GM23338 (cell line): ENCODE data around the gene CD63. TPM values are rescaled to one million over a fixed set of nuclear protein-coding genes. Genes with fewer than 3 reads are reported as not detected.

Experiments
- ATAC-seq: fragments of 200-7000 bp; cut with Tn5 transposase; 3 replicates; pipeline ENCODE4 v1.9.1; 2020
- DNase-seq: peaks from one replicate; pipeline ENCODE4 v3.0.0-alpha.2; 2015; ENCODE audit warnings: low spot score
- H2AFZ ChIP-seq: fragments of 200-600 bp; sonication (generic); 2 replicates; pipeline ENCODE4 v1.8.0; 2016; ENCODE audit warnings: antibody characterized with exemption, mild to moderate bottlenecking, moderate library complexity
- H3F3A ChIP-seq: fragments of 200-600 bp; sonication (generic); replicated peaks from 2 replicates; pipeline ENCODE4 v1.8.0; 2017; ENCODE audit warnings: antibody characterized with exemption, mixed run types, low read depth
- H3K27ac ChIP-seq: fragments of 200-600 bp; sonication (generic); 2 replicates; pipeline ENCODE4 v1.6.1; 2016; ENCODE audit warnings: low read depth
- H3K27me3 ChIP-seq: fragments of 200-600 bp; sonication (generic); 2 replicates; pipeline ENCODE4 v1.8.0; 2016; ENCODE audit warnings: mild to moderate bottlenecking, mixed run types, moderate library complexity; ENCODE audit not compliant: insufficient read depth
- H3K36me3 ChIP-seq: fragments of 200-600 bp; sonication (generic); 2 replicates; pipeline ENCODE4 v1.8.0; 2016; ENCODE audit warnings: mild to moderate bottlenecking; ENCODE audit not compliant: insufficient read depth
- H3K4me1 ChIP-seq: fragments of 200-600 bp; sonication (generic); 2 replicates; pipeline ENCODE4 v1.8.0; 2016; ENCODE audit warnings: mild to moderate bottlenecking, moderate library complexity; ENCODE audit not compliant: insufficient read depth
- H3K4me2 ChIP-seq: fragments of 200-600 bp; sonication (generic); 2 replicates; pipeline ENCODE4 v1.7.1; 2017; ENCODE audit warnings: mixed run types
- H3K4me3 ChIP-seq: fragments of 200-600 bp; sonication (generic); 2 replicates; pipeline ENCODE4 v1.6.1; 2016; ENCODE audit warnings: mixed run types
- H3K79me2 ChIP-seq: fragments of 200-600 bp; sonication (generic); replicated peaks from 2 replicates; pipeline ENCODE4 v1.8.0; 2017; ENCODE audit warnings: mild to moderate bottlenecking; ENCODE audit not compliant: insufficient read depth
- H3K9me2 ChIP-seq: fragments of 200-600 bp; sonication (generic); 2 replicates; pipeline ENCODE4 v1.8.0; 2017; ENCODE audit not compliant: insufficient read depth
- H4K20me1 ChIP-seq: fragments of 200-600 bp; sonication (generic); replicated peaks from 2 replicates; pipeline ENCODE4 v1.8.0; 2017; ENCODE audit warnings: mild to moderate bottlenecking; ENCODE audit not compliant: insufficient read depth
- H3K27ac Mint-ChIP-seq: 2 replicates; pipeline ENCODE4 v1.8.0; 2020; ENCODE audit warnings: inconsistent platforms, mild to moderate bottlenecking, moderate library complexity, mixed read lengths
- H3K27me3 Mint-ChIP-seq: 3 replicates; pipeline ENCODE4 v1.8.0; 2022; ENCODE audit warnings: low read depth, mild to moderate bottlenecking, moderate library complexity, mixed read lengths, inconsistent platforms; ENCODE audit not compliant: insufficient read depth, poor library complexity
- H3K36me3 Mint-ChIP-seq: 3 replicates; pipeline ENCODE4 v1.8.0; 2021; ENCODE audit warnings: low read depth, mild to moderate bottlenecking, inconsistent platforms, moderate library complexity, mixed read lengths
- H3K4me1 Mint-ChIP-seq: 3 replicates; pipeline ENCODE4 v1.8.0; 2020; ENCODE audit warnings: mild to moderate bottlenecking, inconsistent platforms, mixed read lengths
- H3K4me3 Mint-ChIP-seq: 3 replicates; pipeline ENCODE4 v1.8.0; 2021; ENCODE audit warnings: moderate library complexity, mild to moderate bottlenecking, inconsistent platforms, mixed read lengths
- H3K9me3 Mint-ChIP-seq: 3 replicates; pipeline ENCODE4 v1.8.0; 2020; ENCODE audit warnings: moderate library complexity, mild to moderate bottlenecking, inconsistent platforms, mixed read lengths
- CREB1 ChIP-seq: fragments of 250-450 bp; sonication (Bioruptor Pico); IDR thresholded peaks from 2 replicates; pipeline ENCODE4 v1.5.0; 2020; ENCODE audit warnings: low read depth, mild to moderate bottlenecking, moderate library complexity
- CTCF ChIP-seq, 2 experiments: fragments of 200-600 bp in 1 of 2; sonication (generic) in 1 of 2; conservative IDR thresholded peaks; 2 replicates each; pipeline versions ENCODE4 v1.5.1 to v1.6.1; 2016 to 2017; ENCODE audit warnings: antibody characterized with exemption in 2 of 2, low read depth in 2 of 2, mild to moderate bottlenecking in 2 of 2, moderate library complexity in 1 of 2
- EZH2 ChIP-seq: fragments of 200-600 bp; sonication (generic); IDR thresholded peaks from one replicate; pipeline ENCODE4 v1.8.0; 2017; ENCODE audit warnings: antibody characterized with exemption, mild to moderate bottlenecking, low read depth; ENCODE audit not compliant: unreplicated experiment
- POLR2AphosphoS5 ChIP-seq: IDR thresholded peaks from 2 replicates; pipeline ENCODE4 v1.6.1; 2016; ENCODE audit warnings: antibody characterized with exemption, low read depth
- STAT1 ChIP-seq: IDR thresholded peaks from one replicate; pipeline ENCODE4 v1.6.1; 2016; ENCODE audit warnings: antibody characterized with exemption; ENCODE audit not compliant: unreplicated experiment
- ZNF114 ChIP-seq: fragments of 250-450 bp; sonication (Bioruptor Pico); IDR thresholded peaks from 2 replicates; pipeline ENCODE4 v1.5.0; 2020; ENCODE audit warnings: mild to moderate bottlenecking, moderate library complexity
- ZNF331 ChIP-seq: fragments of 250-450 bp; sonication (Bioruptor Pico); IDR thresholded peaks from 2 replicates; pipeline ENCODE4 v1.5.0; 2020; ENCODE audit warnings: low read depth, mild to moderate bottlenecking, moderate library complexity
- polyA plus RNA-seq: library from polyadenylated mRNA; unstranded; fragments of >200 nt; fragmentation: Nextera tagmentation; extraction: Ambion mirVana; gene quantifications from 2 replicates; pipeline ENCODE4 v1.2.1, GENCODE V29; 2016
- total RNA-seq: library from RNA; depleted of rRNA; stranded (reverse); fragments of >200 nt; shearing (Covaris generic); gene quantifications from 2 replicates; pipeline ENCODE4 v1.2.3, GENCODE V29; 2014
- TF ChIP-seq, protein P1 (sequence below): IDR thresholded peaks from one replicate; pipeline ENCODE4 v1.6.1; 2018; ENCODE audit warnings: antibody characterized with exemption; ENCODE audit not compliant: unreplicated experiment
- TF ChIP-seq, protein P2 (sequence below): IDR thresholded peaks from 2 replicates; pipeline ENCODE4 v1.6.1; 2016; ENCODE audit warnings: antibody characterized with exemption
- TF ChIP-seq, protein P3 (sequence below): fragments of 250-450 bp; sonication (Bioruptor Pico); IDR thresholded peaks from 2 replicates; pipeline ENCODE4 v1.5.0; 2020; ENCODE audit warnings: mild to moderate bottlenecking, moderate library complexity

Gene CD63
- total and polyA plus RNA-seq, 2 experiments from 2014 or later: 294 to 685 TPM

DNA sequence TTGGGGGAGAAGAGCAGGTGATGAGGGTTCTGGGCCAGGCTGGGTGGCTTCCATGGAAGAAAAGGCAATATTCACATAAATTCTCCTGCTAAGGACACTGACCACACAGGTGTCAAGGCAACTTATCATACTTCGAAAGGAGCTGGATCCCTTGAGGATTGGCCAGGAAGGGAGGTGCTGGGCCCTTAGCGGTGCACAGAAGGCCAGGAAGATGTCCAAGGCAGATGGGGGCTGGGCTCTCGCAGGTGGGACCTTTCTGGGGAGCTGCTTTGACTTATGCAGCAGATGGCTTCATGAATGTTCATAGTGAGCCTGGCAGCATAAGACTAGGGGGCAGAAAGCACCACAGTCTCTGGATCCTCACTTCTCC is 3.9 kb downstream of the CD63 start:
- no peak overlapping the region for H2AFZ ChIP-seq
- no peak overlapping the region; the same call in 2 of the 3 replicates for H3K4me3 Mint-ChIP-seq
- peaks cover 41% of the 10 kb centered on the region for H3K36me3 Mint-ChIP-seq
- peaks cover 17% of the 10 kb centered on the region; the same call in 1 of the 2 replicates for H3F3A ChIP-seq
- no peaks in the 10 kb centered on the region for H3K9me2 ChIP-seq
- peaks cover 12% of the 10 kb centered on the region for H3K27me3 Mint-ChIP-seq
- H3K36me3 ChIP-seq: peaks cover 8% of the 10 kb centered on the region; the same call in 1 of the 2 replicates
- H3K27me3 ChIP-seq: no peaks in the 10 kb centered on the region
- 0 out of 2 replicates have a peak, but pooled peaks cover 6% of the 10 kb centered on the region for H4K20me1 ChIP-seq
- peaks cover 12% of the 10 kb centered on the region for H3K4me1 ChIP-seq
- DNase-seq: no peak
- H3K4me1 Mint-ChIP-seq: peaks cover 24% of the 10 kb centered on the region
- no peak overlapping the region for H3K4me3 ChIP-seq
- peaks cover 14% of the 10 kb centered on the region for H3K79me2 ChIP-seq
- H3K27ac ChIP-seq: peak overlapping the region; percentile 80; the same call in 1 of the 2 replicates
- H3K27ac Mint-ChIP-seq: no peak overlapping the region
- no peak overlapping the region for H3K4me2 ChIP-seq
- TF ChIP-seq, protein P1, sequence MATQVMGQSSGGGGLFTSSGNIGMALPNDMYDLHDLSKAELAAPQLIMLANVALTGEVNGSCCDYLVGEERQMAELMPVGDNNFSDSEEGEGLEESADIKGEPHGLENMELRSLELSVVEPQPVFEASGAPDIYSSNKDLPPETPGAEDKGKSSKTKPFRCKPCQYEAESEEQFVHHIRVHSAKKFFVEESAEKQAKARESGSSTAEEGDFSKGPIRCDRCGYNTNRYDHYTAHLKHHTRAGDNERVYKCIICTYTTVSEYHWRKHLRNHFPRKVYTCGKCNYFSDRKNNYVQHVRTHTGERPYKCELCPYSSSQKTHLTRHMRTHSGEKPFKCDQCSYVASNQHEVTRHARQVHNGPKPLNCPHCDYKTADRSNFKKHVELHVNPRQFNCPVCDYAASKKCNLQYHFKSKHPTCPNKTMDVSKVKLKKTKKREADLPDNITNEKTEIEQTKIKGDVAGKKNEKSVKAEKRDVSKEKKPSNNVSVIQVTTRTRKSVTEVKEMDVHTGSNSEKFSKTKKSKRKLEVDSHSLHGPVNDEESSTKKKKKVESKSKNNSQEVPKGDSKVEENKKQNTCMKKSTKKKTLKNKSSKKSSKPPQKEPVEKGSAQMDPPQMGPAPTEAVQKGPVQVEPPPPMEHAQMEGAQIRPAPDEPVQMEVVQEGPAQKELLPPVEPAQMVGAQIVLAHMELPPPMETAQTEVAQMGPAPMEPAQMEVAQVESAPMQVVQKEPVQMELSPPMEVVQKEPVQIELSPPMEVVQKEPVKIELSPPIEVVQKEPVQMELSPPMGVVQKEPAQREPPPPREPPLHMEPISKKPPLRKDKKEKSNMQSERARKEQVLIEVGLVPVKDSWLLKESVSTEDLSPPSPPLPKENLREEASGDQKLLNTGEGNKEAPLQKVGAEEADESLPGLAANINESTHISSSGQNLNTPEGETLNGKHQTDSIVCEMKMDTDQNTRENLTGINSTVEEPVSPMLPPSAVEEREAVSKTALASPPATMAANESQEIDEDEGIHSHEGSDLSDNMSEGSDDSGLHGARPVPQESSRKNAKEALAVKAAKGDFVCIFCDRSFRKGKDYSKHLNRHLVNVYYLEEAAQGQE: no peak
- TF ChIP-seq POLR2AphosphoS5: no peak
- no peak for TF ChIP-seq EZH2
- TF ChIP-seq CTCF (conservative IDR thresholded peaks at IDR 0.05; ENCODE audit: low read depth in 2 of 2): no peak
- TF ChIP-seq, protein P2, sequence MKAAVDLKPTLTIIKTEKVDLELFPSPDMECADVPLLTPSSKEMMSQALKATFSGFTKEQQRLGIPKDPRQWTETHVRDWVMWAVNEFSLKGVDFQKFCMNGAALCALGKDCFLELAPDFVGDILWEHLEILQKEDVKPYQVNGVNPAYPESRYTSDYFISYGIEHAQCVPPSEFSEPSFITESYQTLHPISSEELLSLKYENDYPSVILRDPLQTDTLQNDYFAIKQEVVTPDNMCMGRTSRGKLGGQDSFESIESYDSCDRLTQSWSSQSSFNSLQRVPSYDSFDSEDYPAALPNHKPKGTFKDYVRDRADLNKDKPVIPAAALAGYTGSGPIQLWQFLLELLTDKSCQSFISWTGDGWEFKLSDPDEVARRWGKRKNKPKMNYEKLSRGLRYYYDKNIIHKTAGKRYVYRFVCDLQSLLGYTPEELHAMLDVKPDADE: no peak
- TF ChIP-seq, protein P3, sequence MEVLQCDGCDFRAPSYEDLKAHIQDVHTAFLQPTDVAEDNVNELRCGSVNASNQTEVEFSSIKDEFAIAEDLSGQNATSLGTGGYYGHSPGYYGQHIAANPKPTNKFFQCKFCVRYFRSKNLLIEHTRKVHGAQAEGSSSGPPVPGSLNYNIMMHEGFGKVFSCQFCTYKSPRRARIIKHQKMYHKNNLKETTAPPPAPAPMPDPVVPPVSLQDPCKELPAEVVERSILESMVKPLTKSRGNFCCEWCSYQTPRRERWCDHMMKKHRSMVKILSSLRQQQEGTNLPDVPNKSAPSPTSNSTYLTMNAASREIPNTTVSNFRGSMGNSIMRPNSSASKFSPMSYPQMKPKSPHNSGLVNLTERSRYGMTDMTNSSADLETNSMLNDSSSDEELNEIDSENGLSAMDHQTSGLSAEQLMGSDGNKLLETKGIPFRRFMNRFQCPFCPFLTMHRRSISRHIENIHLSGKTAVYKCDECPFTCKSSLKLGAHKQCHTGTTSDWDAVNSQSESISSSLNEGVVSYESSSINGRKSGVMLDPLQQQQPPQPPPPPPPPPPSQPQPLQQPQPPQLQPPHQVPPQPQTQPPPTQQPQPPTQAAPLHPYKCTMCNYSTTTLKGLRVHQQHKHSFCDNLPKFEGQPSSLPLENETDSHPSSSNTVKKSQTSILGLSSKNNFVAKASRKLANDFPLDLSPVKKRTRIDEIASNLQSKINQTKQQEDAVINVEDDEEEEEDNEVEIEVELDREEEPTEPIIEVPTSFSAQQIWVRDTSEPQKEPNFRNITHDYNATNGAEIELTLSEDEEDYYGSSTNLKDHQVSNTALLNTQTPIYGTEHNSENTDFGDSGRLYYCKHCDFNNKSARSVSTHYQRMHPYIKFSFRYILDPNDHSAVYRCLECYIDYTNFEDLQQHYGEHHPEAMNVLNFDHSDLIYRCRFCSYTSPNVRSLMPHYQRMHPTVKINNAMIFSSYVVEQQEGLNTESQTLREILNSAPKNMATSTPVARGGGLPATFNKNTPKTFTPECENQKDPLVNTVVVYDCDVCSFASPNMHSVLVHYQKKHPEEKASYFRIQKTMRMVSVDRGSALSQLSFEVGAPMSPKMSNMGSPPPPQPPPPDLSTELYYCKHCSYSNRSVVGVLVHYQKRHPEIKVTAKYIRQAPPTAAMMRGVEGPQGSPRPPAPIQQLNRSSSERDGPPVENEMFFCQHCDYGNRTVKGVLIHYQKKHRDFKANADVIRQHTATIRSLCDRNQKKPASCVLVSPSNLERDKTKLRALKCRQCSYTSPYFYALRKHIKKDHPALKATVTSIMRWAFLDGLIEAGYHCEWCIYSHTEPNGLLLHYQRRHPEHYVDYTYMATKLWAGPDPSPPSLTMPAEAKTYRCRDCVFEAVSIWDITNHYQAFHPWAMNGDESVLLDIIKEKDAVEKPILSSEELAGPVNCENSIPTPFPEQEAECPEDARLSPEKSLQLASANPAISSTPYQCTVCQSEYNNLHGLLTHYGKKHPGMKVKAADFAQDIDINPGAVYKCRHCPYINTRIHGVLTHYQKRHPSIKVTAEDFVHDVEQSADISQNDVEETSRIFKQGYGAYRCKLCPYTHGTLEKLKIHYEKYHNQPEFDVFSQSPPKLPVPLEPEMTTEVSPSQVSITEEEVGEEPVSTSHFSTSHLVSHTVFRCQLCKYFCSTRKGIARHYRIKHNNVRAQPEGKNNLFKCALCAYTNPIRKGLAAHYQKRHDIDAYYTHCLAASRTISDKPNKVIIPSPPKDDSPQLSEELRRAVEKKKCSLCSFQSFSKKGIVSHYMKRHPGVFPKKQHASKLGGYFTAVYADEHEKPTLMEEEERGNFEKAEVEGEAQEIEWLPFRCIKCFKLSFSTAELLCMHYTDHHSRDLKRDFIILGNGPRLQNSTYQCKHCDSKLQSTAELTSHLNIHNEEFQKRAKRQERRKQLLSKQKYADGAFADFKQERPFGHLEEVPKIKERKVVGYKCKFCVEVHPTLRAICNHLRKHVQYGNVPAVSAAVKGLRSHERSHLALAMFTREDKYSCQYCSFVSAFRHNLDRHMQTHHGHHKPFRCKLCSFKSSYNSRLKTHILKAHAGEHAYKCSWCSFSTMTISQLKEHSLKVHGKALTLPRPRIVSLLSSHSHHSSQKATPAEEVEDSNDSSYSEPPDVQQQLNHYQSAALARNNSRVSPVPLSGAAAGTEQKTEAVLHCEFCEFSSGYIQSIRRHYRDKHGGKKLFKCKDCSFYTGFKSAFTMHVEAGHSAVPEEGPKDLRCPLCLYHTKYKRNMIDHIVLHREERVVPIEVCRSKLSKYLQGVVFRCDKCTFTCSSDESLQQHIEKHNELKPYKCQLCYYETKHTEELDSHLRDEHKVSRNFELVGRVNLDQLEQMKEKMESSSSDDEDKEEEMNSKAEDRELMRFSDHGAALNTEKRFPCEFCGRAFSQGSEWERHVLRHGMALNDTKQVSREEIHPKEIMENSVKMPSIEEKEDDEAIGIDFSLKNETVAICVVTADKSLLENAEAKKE (CRISPR knock-in tag): no peak
- no peak for TF ChIP-seq ZNF114
- TF ChIP-seq ZNF331 (CRISPR knock-in tag): no peak
- TF ChIP-seq CREB1: no peak
- no peak for TF ChIP-seq STAT1
- no peaks in the 10 kb centered on the region for H3K9me3 Mint-ChIP-seq
- ATAC-seq: no peak
